Measurements from ENCODE around the gene TRMO.

DNA sequence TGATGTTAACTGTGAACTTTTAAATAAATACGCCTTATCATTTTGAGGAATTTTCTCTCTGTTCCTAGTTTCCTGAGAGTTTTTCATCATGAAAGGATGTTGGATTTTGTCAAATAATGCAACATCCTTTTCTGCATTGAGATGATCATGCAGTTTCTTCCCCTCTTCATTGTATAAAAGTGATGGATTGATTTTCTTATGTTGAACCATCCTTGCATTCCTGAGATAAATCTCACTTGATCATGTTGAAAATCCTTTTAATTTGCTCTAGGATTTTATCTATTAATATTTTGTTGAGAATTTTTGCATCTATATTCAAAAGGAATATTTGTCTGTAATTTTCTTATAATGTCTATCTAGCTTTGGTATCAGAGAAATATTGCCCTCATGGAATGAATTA, 56.0 kb downstream of the TRMO start:
- TF ChIP-seq, protein P1, sequence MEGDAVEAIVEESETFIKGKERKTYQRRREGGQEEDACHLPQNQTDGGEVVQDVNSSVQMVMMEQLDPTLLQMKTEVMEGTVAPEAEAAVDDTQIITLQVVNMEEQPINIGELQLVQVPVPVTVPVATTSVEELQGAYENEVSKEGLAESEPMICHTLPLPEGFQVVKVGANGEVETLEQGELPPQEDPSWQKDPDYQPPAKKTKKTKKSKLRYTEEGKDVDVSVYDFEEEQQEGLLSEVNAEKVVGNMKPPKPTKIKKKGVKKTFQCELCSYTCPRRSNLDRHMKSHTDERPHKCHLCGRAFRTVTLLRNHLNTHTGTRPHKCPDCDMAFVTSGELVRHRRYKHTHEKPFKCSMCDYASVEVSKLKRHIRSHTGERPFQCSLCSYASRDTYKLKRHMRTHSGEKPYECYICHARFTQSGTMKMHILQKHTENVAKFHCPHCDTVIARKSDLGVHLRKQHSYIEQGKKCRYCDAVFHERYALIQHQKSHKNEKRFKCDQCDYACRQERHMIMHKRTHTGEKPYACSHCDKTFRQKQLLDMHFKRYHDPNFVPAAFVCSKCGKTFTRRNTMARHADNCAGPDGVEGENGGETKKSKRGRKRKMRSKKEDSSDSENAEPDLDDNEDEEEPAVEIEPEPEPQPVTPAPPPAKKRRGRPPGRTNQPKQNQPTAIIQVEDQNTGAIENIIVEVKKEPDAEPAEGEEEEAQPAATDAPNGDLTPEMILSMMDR (conservative IDR thresholded peaks at IDR 0.05 in 1 of 2, IDR thresholded peaks at IDR 0.05 in 1 of 2; ENCODE audit: extremely low read depth in 1 of 2, insufficient read depth in 1 of 2, low read depth in 1 of 2, low read length in 2 of 2), result no peak
- TF ChIP-seq EZH2 (IDR thresholded peaks at IDR 0.05; ENCODE audit: borderline replicate concordance, low read length), result no peak
